ENCODE results near the gene HPSE2. TPM values are rescaled to one million over a fixed set of nuclear protein-coding genes. Genes with fewer than 3 reads are reported as not detected.
"Not testable (repeated sequence)": the region's sequence is repeated elsewhere in the genome, so short reads cannot be mapped to it uniquely, and the experiment has no call there.

The HPSE2 gene
- total RNA-seq, 2 experiments from 2014 or later: not detected

GRCh38 chr10:98582363-98582762, 653.3 kb downstream of the HPSE2 start:
- POLR2A ChIA-PET: no interaction called here
- CTCF ChIA-PET: no interaction called here
- Mint-ChIP-seq H3K9me3 (no peaks in the 10 kb centered on the region), H3K27me3 (peaks cover 17% of the 10 kb centered on the region), H3K36me3 (ENCODE audit: low read depth) (no peaks in the 10 kb centered on the region), H3K4me1 (no peaks in the 10 kb centered on the region), H3K4me3 (no peak overlapping the region), H3K27ac (no peak overlapping the region)
- DNase-seq: no peak

GRCh38 chr10:98577578-98577977, 658.1 kb downstream of the HPSE2 start:
- H3K4me3 Mint-ChIP-seq: no peak overlapping the region
- ChIA-PET POLR2A (no interaction called here), CTCF (interaction anchor here (0.5 kb wide), 1 partner anchor 9 kb away, joined by 3 read pairs; no protein-coding TSS in a partner anchor)
- H3K9me3 Mint-ChIP-seq: no peaks in the 10 kb centered on the region
- H3K36me3 Mint-ChIP-seq (ENCODE audit: low read depth): no peaks in the 10 kb centered on the region
- no peak overlapping the region for H3K27ac Mint-ChIP-seq
- peaks cover 16% of the 10 kb centered on the region for H3K27me3 Mint-ChIP-seq
- DNase-seq: no peak
- H3K4me1 Mint-ChIP-seq: no peaks in the 10 kb centered on the region

GRCh38 chr10:98577168-98577567, 658.5 kb downstream of the HPSE2 start:
- Mint-ChIP-seq H3K27me3 (peaks cover 18% of the 10 kb centered on the region), H3K4me3 (no peak overlapping the region), H3K27ac (no peak overlapping the region), H3K4me1 (no peaks in the 10 kb centered on the region), H3K36me3 (ENCODE audit: low read depth) (no peaks in the 10 kb centered on the region), H3K9me3 (no peaks in the 10 kb centered on the region)
- POLR2A ChIA-PET: no interaction called here
- CTCF ChIA-PET: interaction anchor here (0.5 kb wide), 1 partner anchor 8 kb away, joined by 3 read pairs; no protein-coding TSS in a partner anchor
- no peak for DNase-seq

GRCh38 chr10:98576096-98576495, 659.6 kb downstream of the HPSE2 start:
- CTCF ChIA-PET: interaction anchor here (1.1 kb wide), 1 partner anchor 9 kb away, joined by 3 read pairs; no protein-coding TSS in a partner anchor
- no peak overlapping the region for H3K4me3 Mint-ChIP-seq
- H3K27ac Mint-ChIP-seq: no peak overlapping the region
- H3K27me3 Mint-ChIP-seq: peaks cover 14% of the 10 kb centered on the region
- no peaks in the 10 kb centered on the region for H3K4me1 Mint-ChIP-seq
- H3K36me3 Mint-ChIP-seq (ENCODE audit: low read depth): no peaks in the 10 kb centered on the region
- POLR2A ChIA-PET: no interaction called here
- DNase-seq: no peak
- H3K9me3 Mint-ChIP-seq: no peaks in the 10 kb centered on the region

- no peak for DNase-seq
- no peaks in the 10 kb centered on the region for H3K36me3 Mint-ChIP-seq (ENCODE audit: low read depth)
- peaks cover 5% of the 10 kb centered on the region for H3K27me3 Mint-ChIP-seq
- ChIA-PET POLR2A (no interaction called here), CTCF (no interaction called here)
- H3K27ac Mint-ChIP-seq: no peak overlapping the region
- H3K9me3 Mint-ChIP-seq: no peaks in the 10 kb centered on the region
- no peak overlapping the region for H3K4me3 Mint-ChIP-seq
- no peaks in the 10 kb centered on the region for H3K4me1 Mint-ChIP-seq
These were observed 663.1 kb downstream of the HPSE2 start for GRCh38 chr10:98572594-98572993.

- DNase-seq: no peak
- Mint-ChIP-seq H3K9me3 (no peaks in the 10 kb centered on the region), H3K4me3 (no peak overlapping the region), H3K4me1 (no peaks in the 10 kb centered on the region), H3K36me3 (ENCODE audit: low read depth) (no peaks in the 10 kb centered on the region), H3K27me3 (peaks cover 2% of the 10 kb centered on the region), H3K27ac (no peak overlapping the region)
- POLR2A ChIA-PET: no interaction called here
- CTCF ChIA-PET: no interaction called here
These were observed 664.8 kb downstream of the HPSE2 start for GRCh38 chr10:98570834-98571233.

- no peaks in the 10 kb centered on the region for H3K4me1 Mint-ChIP-seq
- no peaks in the 10 kb centered on the region for H3K9me3 Mint-ChIP-seq
- no peaks in the 10 kb centered on the region for H3K36me3 Mint-ChIP-seq (ENCODE audit: low read depth)
- H3K27ac Mint-ChIP-seq: no peak overlapping the region
- no peak overlapping the region for H3K4me3 Mint-ChIP-seq
- ChIA-PET CTCF (no interaction called here), POLR2A (no interaction called here)
- no peak for DNase-seq
- peaks cover 2% of the 10 kb centered on the region for H3K27me3 Mint-ChIP-seq
These were observed 665.8 kb downstream of the HPSE2 start for GRCh38 chr10:98569853-98570252.

- no peak for DNase-seq
- Mint-ChIP-seq H3K36me3 (ENCODE audit: low read depth) (no peaks in the 10 kb centered on the region), H3K27ac (no peak overlapping the region), H3K27me3 (peaks cover 2% of the 10 kb centered on the region), H3K4me3 (no peak overlapping the region), H3K4me1 (no peaks in the 10 kb centered on the region), H3K9me3 (no peaks in the 10 kb centered on the region)
- ChIA-PET POLR2A (no interaction called here), CTCF (interaction anchor here (0.7 kb wide), 1 partner anchor 9 kb away, joined by 3 read pairs; no protein-coding TSS in a partner anchor)
These were observed 667.1 kb downstream of the HPSE2 start for GRCh38 chr10:98568551-98568950.

GRCh38 chr10:98567391-98568133, 668.1 kb downstream of the HPSE2 start:
- Mint-ChIP-seq H3K4me3 (no peak overlapping the region), H3K27me3 (peaks cover 2% of the 10 kb centered on the region), H3K9me3 (no peaks in the 10 kb centered on the region), H3K36me3 (ENCODE audit: low read depth) (no peaks in the 10 kb centered on the region), H3K4me1 (no peaks in the 10 kb centered on the region), H3K27ac (no peak overlapping the region)
- DNase-seq: no peak
- POLR2A ChIA-PET: no interaction called here
- CTCF ChIA-PET: interaction anchor here (0.8 kb wide), 1 partner anchor 9 kb away, joined by 3 read pairs; no protein-coding TSS in a partner anchor

GRCh38 chr10:98563811-98564210, 671.8 kb downstream of the HPSE2 start:
- Mint-ChIP-seq H3K9me3 (no peaks in the 10 kb centered on the region), H3K36me3 (ENCODE audit: low read depth) (no peaks in the 10 kb centered on the region), H3K27ac (no peak overlapping the region), H3K4me3 (no peak overlapping the region), H3K4me1 (no peaks in the 10 kb centered on the region), H3K27me3 (no peaks in the 10 kb centered on the region)
- DNase-seq: no peak
- POLR2A ChIA-PET: no interaction called here
- CTCF ChIA-PET: no interaction called here

- ChIA-PET POLR2A (no interaction called here), CTCF (no interaction called here)
- no peak overlapping the region for H3K27ac Mint-ChIP-seq
- no peaks in the 10 kb centered on the region for H3K4me1 Mint-ChIP-seq
- no peak overlapping the region for H3K4me3 Mint-ChIP-seq
- H3K9me3 Mint-ChIP-seq: no peaks in the 10 kb centered on the region
- DNase-seq: no peak
- H3K36me3 Mint-ChIP-seq (ENCODE audit: low read depth): no peaks in the 10 kb centered on the region
- no peaks in the 10 kb centered on the region for H3K27me3 Mint-ChIP-seq
These were observed 675.1 kb downstream of the HPSE2 start for GRCh38 chr10:98560565-98560964.

GRCh38 chr10:98556061-98556460, 679.6 kb downstream of the HPSE2 start:
- Mint-ChIP-seq H3K27ac (no peak overlapping the region), H3K36me3 (ENCODE audit: low read depth) (no peaks in the 10 kb centered on the region), H3K4me1 (no peaks in the 10 kb centered on the region), H3K9me3 (no peaks in the 10 kb centered on the region), H3K4me3 (no peak overlapping the region), H3K27me3 (peaks cover 5% of the 10 kb centered on the region)
- no peak for DNase-seq
- CTCF ChIA-PET: no interaction called here
- POLR2A ChIA-PET: no interaction called here

- H3K36me3 Mint-ChIP-seq (ENCODE audit: low read depth): no peaks in the 10 kb centered on the region
- no peak for DNase-seq
- ChIA-PET POLR2A (no interaction called here), CTCF (no interaction called here)
- no peaks in the 10 kb centered on the region for H3K9me3 Mint-ChIP-seq
- no peaks in the 10 kb centered on the region for H3K4me1 Mint-ChIP-seq
- H3K27ac Mint-ChIP-seq: no peak overlapping the region
- peaks cover 5% of the 10 kb centered on the region for H3K27me3 Mint-ChIP-seq
- H3K4me3 Mint-ChIP-seq: no peak overlapping the region
These were observed 680.5 kb downstream of the HPSE2 start for GRCh38 chr10:98555021-98555619.

GRCh38 chr10:98541561-98541960, 694.1 kb downstream of the HPSE2 start:
- H3K9me3 Mint-ChIP-seq; H3K27me3 Mint-ChIP-seq; H3K4me3 Mint-ChIP-seq; POLR2A ChIA-PET; CTCF ChIA-PET; H3K36me3 Mint-ChIP-seq (ENCODE audit: low read depth); H3K27ac Mint-ChIP-seq; H3K4me1 Mint-ChIP-seq: not testable (repeated sequence)
- peak; percentile 18 for DNase-seq

Data from activated CD4-positive, alpha-beta memory T cell treated with anti-CD3 and anti-CD28 coated beads, Interleukin-2, amount 10 ng/mL, durations not matched to agents 7 days and 5 days (primary cell).